ENCODE data around the gene TEAD1. TPM values are rescaled to one million over a fixed set of nuclear protein-coding genes. Genes with fewer than 3 reads are reported as not detected.

TEAD1 gene
- total and polyA plus RNA-seq, 5 donors from 2014 or later, result 0.30 TPM; not detected in 4

- Histone ChIP-seq H3K27me3 (ENCODE audit: control insufficient read depth, insufficient read depth, low read length) (peaks cover 22% of the 10 kb centered on the region), H3K36me3 (ENCODE audit: control insufficient read depth, insufficient read depth, low read length) (no peaks in the 10 kb centered on the region), H3K9me3 (ENCODE audit: control insufficient read depth in 2 of 2, low read length in 2 of 2) (no peaks in the 10 kb centered on the region), H3K27ac (ENCODE audit: insufficient read depth, low read length, poor library complexity, severe bottlenecking) (no peak overlapping the region), H3K4me1 (ENCODE audit: control insufficient read depth, insufficient read depth, low read length, poor library complexity, severe bottlenecking) (no peaks in the 10 kb centered on the region), H3K4me3 (ENCODE audit: low read depth, low read length) (no peak overlapping the region)
- H3K4me3 Mint-ChIP-seq, result no peak overlapping the region
- no peak for DNase-seq
- ATAC-seq (ENCODE audit: low read depth in 2 of 2), result no peak
- no peaks in the 10 kb centered on the region for H3K36me3 Mint-ChIP-seq
- peaks cover 68% of the 10 kb centered on the region for H3K27me3 Mint-ChIP-seq
- peaks cover 0 to 3% (median under 1%) of the 10 kb centered on the region in 4 donors for H3K4me1 Mint-ChIP-seq
- no peak overlapping the region for H3K27ac Mint-ChIP-seq
- H3K9me3 Mint-ChIP-seq, result peaks cover 0 to 11% (median 0%) of the 10 kb centered on the region in 7 donors
These were observed 18.9 kb downstream of the TEAD1 start for GRCh38 chr11:12693094-12693478.

GRCh38 chr11:12693479-12694182, 19.4 kb downstream of the TEAD1 start:
- Mint-ChIP-seq H3K27ac (peak overlapping the region in 1 of 3 donors; percentile 15), H3K9me3 (peaks cover 0 to 10% (median 0%) of the 10 kb centered on the region in 7 donors), H3K36me3 (no peaks in the 10 kb centered on the region), H3K27me3 (peaks cover 73% of the 10 kb centered on the region), H3K4me1 (peaks cover 0 to 3% (median 2%) of the 10 kb centered on the region in 4 donors), H3K4me3 (no peak overlapping the region)
- ATAC-seq (ENCODE audit: low read depth in 2 of 2) (no peak), DNase-seq (no peak)
- no peaks in the 10 kb centered on the region for H3K9me3 ChIP-seq (ENCODE audit: control insufficient read depth in 2 of 2, low read length in 2 of 2)
- no peaks in the 10 kb centered on the region for H3K36me3 ChIP-seq (ENCODE audit: control insufficient read depth, insufficient read depth, low read length)
- no peaks in the 10 kb centered on the region for H3K4me1 ChIP-seq (ENCODE audit: control insufficient read depth, insufficient read depth, low read length, poor library complexity, severe bottlenecking)
- H3K4me3 ChIP-seq (ENCODE audit: low read depth, low read length), result no peak overlapping the region
- peaks cover 24% of the 10 kb centered on the region for H3K27me3 ChIP-seq (ENCODE audit: control insufficient read depth, insufficient read depth, low read length)
- no peak overlapping the region for H3K27ac ChIP-seq (ENCODE audit: insufficient read depth, low read length, poor library complexity, severe bottlenecking)

GRCh38 chr11:12694183-12694531, 19.9 kb downstream of the TEAD1 start:
- H3K27ac Mint-ChIP-seq, result no peak overlapping the region
- H3K9me3 ChIP-seq (ENCODE audit: control insufficient read depth in 2 of 2, low read length in 2 of 2), result no peaks in the 10 kb centered on the region
- H3K27me3 ChIP-seq (ENCODE audit: control insufficient read depth, insufficient read depth, low read length), result peaks cover 24% of the 10 kb centered on the region
- H3K36me3 Mint-ChIP-seq, result no peaks in the 10 kb centered on the region
- no peak overlapping the region for H3K4me3 ChIP-seq (ENCODE audit: low read depth, low read length)
- peaks cover 0 to 3% (median 2%) of the 10 kb centered on the region in 4 donors for H3K4me1 Mint-ChIP-seq
- no peaks in the 10 kb centered on the region for H3K4me1 ChIP-seq (ENCODE audit: control insufficient read depth, insufficient read depth, low read length, poor library complexity, severe bottlenecking)
- peaks cover 0 to 10% (median 0%) of the 10 kb centered on the region in 7 donors for H3K9me3 Mint-ChIP-seq
- DNase-seq, result no peak
- no peaks in the 10 kb centered on the region for H3K36me3 ChIP-seq (ENCODE audit: control insufficient read depth, insufficient read depth, low read length)
- ATAC-seq (ENCODE audit: low read depth in 2 of 2), result no peak
- H3K4me3 Mint-ChIP-seq, result no peak overlapping the region
- H3K27ac ChIP-seq (ENCODE audit: insufficient read depth, low read length, poor library complexity, severe bottlenecking), result no peak overlapping the region
- peaks cover 73% of the 10 kb centered on the region for H3K27me3 Mint-ChIP-seq

GRCh38 chr11:12695221-12695794, 21.1 kb downstream of the TEAD1 start:
- no peak overlapping the region for H3K27ac ChIP-seq (ENCODE audit: insufficient read depth, low read length, poor library complexity, severe bottlenecking)
- H3K27me3 ChIP-seq (ENCODE audit: control insufficient read depth, insufficient read depth, low read length), result peaks cover 28% of the 10 kb centered on the region
- H3K4me3 Mint-ChIP-seq, result no peak overlapping the region
- H3K9me3 ChIP-seq (ENCODE audit: control insufficient read depth in 2 of 2, low read length in 2 of 2), result no peaks in the 10 kb centered on the region
- peaks cover 0 to 8% (median 0%) of the 10 kb centered on the region in 7 donors for H3K9me3 Mint-ChIP-seq
- H3K4me3 ChIP-seq (ENCODE audit: low read depth, low read length), result no peak overlapping the region
- DNase-seq, result no peak
- no peaks in the 10 kb centered on the region for H3K36me3 Mint-ChIP-seq
- no peak overlapping the region for H3K27ac Mint-ChIP-seq
- ATAC-seq (ENCODE audit: low read depth in 2 of 2), result no peak
- no peaks in the 10 kb centered on the region for H3K4me1 ChIP-seq (ENCODE audit: control insufficient read depth, insufficient read depth, low read length, poor library complexity, severe bottlenecking)
- H3K27me3 Mint-ChIP-seq, result peaks cover 77% of the 10 kb centered on the region
- H3K4me1 Mint-ChIP-seq, result peaks cover 0 to 3% (median 2%) of the 10 kb centered on the region in 4 donors
- H3K36me3 ChIP-seq (ENCODE audit: control insufficient read depth, insufficient read depth, low read length), result no peaks in the 10 kb centered on the region

GRCh38 chr11:12695873-12696272, 21.7 kb downstream of the TEAD1 start:
- H3K27me3 ChIP-seq (ENCODE audit: control insufficient read depth, insufficient read depth, low read length), result peaks cover 28% of the 10 kb centered on the region
- H3K4me1 ChIP-seq (ENCODE audit: control insufficient read depth, insufficient read depth, low read length, poor library complexity, severe bottlenecking), result no peaks in the 10 kb centered on the region
- H3K9me3 ChIP-seq (ENCODE audit: control insufficient read depth in 2 of 2, low read length in 2 of 2), result no peaks in the 10 kb centered on the region
- no peak for ATAC-seq (ENCODE audit: low read depth in 2 of 2)
- H3K36me3 ChIP-seq (ENCODE audit: control insufficient read depth, insufficient read depth, low read length), result no peaks in the 10 kb centered on the region
- no peak overlapping the region for H3K4me3 ChIP-seq (ENCODE audit: low read depth, low read length)
- Mint-ChIP-seq H3K4me3 (no peak overlapping the region), H3K27me3 (peaks cover 76% of the 10 kb centered on the region), H3K36me3 (no peaks in the 10 kb centered on the region), H3K27ac (no peak overlapping the region), H3K4me1 (peaks cover 0 to 3% (median 2%) of the 10 kb centered on the region in 4 donors), H3K9me3 (peaks cover 0 to 6% (median 0%) of the 10 kb centered on the region in 7 donors)
- no peak for DNase-seq
- H3K27ac ChIP-seq (ENCODE audit: insufficient read depth, low read length, poor library complexity, severe bottlenecking), result no peak overlapping the region

GRCh38 chr11:12696911-12697581, 22.8 kb downstream of the TEAD1 start:
- H3K36me3 Mint-ChIP-seq, result no peaks in the 10 kb centered on the region
- no peak overlapping the region for H3K4me3 Mint-ChIP-seq
- Histone ChIP-seq H3K27me3 (ENCODE audit: control insufficient read depth, insufficient read depth, low read length) (peaks cover 26% of the 10 kb centered on the region), H3K9me3 (ENCODE audit: control insufficient read depth in 2 of 2, low read length in 2 of 2) (no peaks in the 10 kb centered on the region), H3K4me1 (ENCODE audit: control insufficient read depth, insufficient read depth, low read length, poor library complexity, severe bottlenecking) (no peaks in the 10 kb centered on the region), H3K36me3 (ENCODE audit: control insufficient read depth, insufficient read depth, low read length) (no peaks in the 10 kb centered on the region), H3K4me3 (ENCODE audit: low read depth, low read length) (no peak overlapping the region), H3K27ac (ENCODE audit: insufficient read depth, low read length, poor library complexity, severe bottlenecking) (no peak overlapping the region)
- H3K4me1 Mint-ChIP-seq, result peaks cover 0 to 3% (median 2%) of the 10 kb centered on the region in 4 donors
- H3K9me3 Mint-ChIP-seq, result peaks cover 0 to 1% (median 0%) of the 10 kb centered on the region in 7 donors
- no peak for ATAC-seq (ENCODE audit: low read depth in 2 of 2)
- peaks cover 82% of the 10 kb centered on the region for H3K27me3 Mint-ChIP-seq
- no peak for DNase-seq
- peak overlapping the region in 1 of 3 donors; percentile 22 for H3K27ac Mint-ChIP-seq

GRCh38 chr11:12698048-12698447, 23.8 kb downstream of the TEAD1 start:
- peaks cover 0 to 3% (median 2%) of the 10 kb centered on the region in 4 donors for H3K4me1 Mint-ChIP-seq
- H3K4me3 ChIP-seq (ENCODE audit: low read depth, low read length), result no peak overlapping the region
- H3K27me3 ChIP-seq (ENCODE audit: control insufficient read depth, insufficient read depth, low read length), result peaks cover 25% of the 10 kb centered on the region
- H3K4me3 Mint-ChIP-seq, result no peak overlapping the region
- H3K27ac Mint-ChIP-seq, result peak overlapping the region in 1 of 3 donors; percentile 1
- ATAC-seq (ENCODE audit: low read depth in 2 of 2) (no peak), DNase-seq (no peak)
- H3K4me1 ChIP-seq (ENCODE audit: control insufficient read depth, insufficient read depth, low read length, poor library complexity, severe bottlenecking), result no peaks in the 10 kb centered on the region
- H3K9me3 ChIP-seq (ENCODE audit: control insufficient read depth in 2 of 2, low read length in 2 of 2), result no peaks in the 10 kb centered on the region
- peaks cover 0 to 1% (median 0%) of the 10 kb centered on the region in 7 donors for H3K9me3 Mint-ChIP-seq
- H3K27me3 Mint-ChIP-seq, result peaks cover 79% of the 10 kb centered on the region
- H3K36me3 Mint-ChIP-seq, result no peaks in the 10 kb centered on the region
- H3K27ac ChIP-seq (ENCODE audit: insufficient read depth, low read length, poor library complexity, severe bottlenecking), result no peak overlapping the region
- no peaks in the 10 kb centered on the region for H3K36me3 ChIP-seq (ENCODE audit: control insufficient read depth, insufficient read depth, low read length)
